ENCODE data around the gene OTOF. TPM values are rescaled to one million over a fixed set of nuclear protein-coding genes. Genes with fewer than 3 reads are reported as not detected.
A peak's percentile ranks its signal among the peaks of the same experiment; 100 is the strongest.

The OTOF gene
- polyA plus RNA-seq, 3 donors: 0.51 TPM; not detected in 2

GRCh38 chr2:26487192-26487591, 9.3 kb upstream of the OTOF start:
- H3K9ac ChIP-seq (ENCODE audit: insufficient read depth, low read length, poor library complexity, severe bottlenecking): no peak overlapping the region
- H3K4me3 ChIP-seq (replicated peaks in 1 of 3; ENCODE audit: low read depth in 2 of 3, low read length in 3 of 3): no peak overlapping the region
- Mint-ChIP-seq H3K27me3 (ENCODE audit: low read depth in 3 of 3) (peaks cover 0 to 7% (median 5%) of the 10 kb centered on the region in 3 donors), H3K36me3 (no peaks in the 10 kb centered on the region), H3K4me1 (peaks cover 2% of the 10 kb centered on the region), H3K9me3 (peaks cover 0 to 3% (median 0%) of the 10 kb centered on the region in 7 donors), H3K4me3 (no peak overlapping the region), H3K27ac (peak overlapping the region in 2 of 7 donors; percentile 8 to 38)
- H3K27ac ChIP-seq (ENCODE audit: low read depth in 1 of 2, low read length in 2 of 2): no peak overlapping the region
- 45% methylated on average over 2 of the region's 5 CpGs for WGBS (ENCODE audit: insufficient coverage)
- H3K27me3 ChIP-seq (ENCODE audit: control insufficient read depth in 2 of 2, insufficient read depth in 2 of 2, low read length in 2 of 2): no peaks in the 10 kb centered on the region
- H3K4me1 ChIP-seq (ENCODE audit: control insufficient read depth in 1 of 2, insufficient read depth in 2 of 2, low read length in 2 of 2): no peaks in the 10 kb centered on the region
- no peak overlapping the region for H2AFZ ChIP-seq (ENCODE audit: insufficient read depth, low read depth, low read length, poor library complexity, severe bottlenecking)
- no peaks in the 10 kb centered on the region for H3K79me2 ChIP-seq (ENCODE audit: insufficient read depth, low read length)
- intact Hi-C loops (cut with micrococcal nuclease): no loop called here
- no peaks in the 10 kb centered on the region for H3K36me3 ChIP-seq (replicated peaks in 1 of 2; ENCODE audit: control insufficient read depth in 1 of 2, insufficient read depth in 2 of 2, low read length in 2 of 2)
- TF ChIP-seq CTCF (IDR thresholded peaks at IDR 0.05): no peak
- H4K20me1 ChIP-seq (ENCODE audit: insufficient read depth, low read length): no peaks in the 10 kb centered on the region
- no peaks in the 10 kb centered on the region for H3K9me3 ChIP-seq (replicated peaks in 1 of 2; ENCODE audit: control insufficient read depth in 1 of 2, insufficient read depth in 1 of 2, low read length in 2 of 2)
- no peak overlapping the region for H3K4me2 ChIP-seq (replicated peaks; ENCODE audit: extremely low read depth, low read length, poor library complexity, severe bottlenecking)
- no peak for DNase-seq

GRCh38 chr2:26486789-26487188, 8.9 kb upstream of the OTOF start:
- no peaks in the 10 kb centered on the region for H3K4me1 ChIP-seq (ENCODE audit: control insufficient read depth in 1 of 2, insufficient read depth in 2 of 2, low read length in 2 of 2)
- no peaks in the 10 kb centered on the region for H4K20me1 ChIP-seq (ENCODE audit: insufficient read depth, low read length)
- intact Hi-C loops (cut with micrococcal nuclease): no loop called here
- H3K4me3 ChIP-seq (replicated peaks in 1 of 3; ENCODE audit: low read depth in 2 of 3, low read length in 3 of 3): no peak overlapping the region
- H2AFZ ChIP-seq (ENCODE audit: insufficient read depth, low read depth, low read length, poor library complexity, severe bottlenecking): no peak overlapping the region
- no peak for DNase-seq
- H3K36me3 ChIP-seq (replicated peaks in 1 of 2; ENCODE audit: control insufficient read depth in 1 of 2, insufficient read depth in 2 of 2, low read length in 2 of 2): no peaks in the 10 kb centered on the region
- no peaks in the 10 kb centered on the region for H3K27me3 ChIP-seq (ENCODE audit: control insufficient read depth in 2 of 2, insufficient read depth in 2 of 2, low read length in 2 of 2)
- no peak overlapping the region for H3K4me2 ChIP-seq (replicated peaks; ENCODE audit: extremely low read depth, low read length, poor library complexity, severe bottlenecking)
- no peak overlapping the region for H3K9ac ChIP-seq (ENCODE audit: insufficient read depth, low read length, poor library complexity, severe bottlenecking)
- Mint-ChIP-seq H3K36me3 (no peaks in the 10 kb centered on the region), H3K4me1 (peaks cover 2% of the 10 kb centered on the region), H3K27ac (peak overlapping the region in 1 of 7 donors; percentile 8), H3K27me3 (ENCODE audit: low read depth in 3 of 3) (peaks cover 0 to 7% (median 5%) of the 10 kb centered on the region in 3 donors), H3K9me3 (peaks cover 0 to 3% (median 0%) of the 10 kb centered on the region in 7 donors), H3K4me3 (no peak overlapping the region)
- WGBS (ENCODE audit: insufficient coverage): 92% methylated on average over 2 of the region's 3 CpGs
- H3K27ac ChIP-seq (ENCODE audit: low read depth in 1 of 2, low read length in 2 of 2): no peak overlapping the region
- no peaks in the 10 kb centered on the region for H3K9me3 ChIP-seq (replicated peaks in 1 of 2; ENCODE audit: control insufficient read depth in 1 of 2, insufficient read depth in 1 of 2, low read length in 2 of 2)
- no peaks in the 10 kb centered on the region for H3K79me2 ChIP-seq (ENCODE audit: insufficient read depth, low read length)
- no peak for TF ChIP-seq CTCF (IDR thresholded peaks at IDR 0.05)

Data from CD14-positive monocyte (primary cell).